Caco-2 (cell line): ENCODE data around the gene DEPDC1B. TPM values are rescaled to one million over a fixed set of nuclear protein-coding genes. Genes with fewer than 3 reads are reported as not detected.

Experiments
- BruUV-seq: library from RNA; stranded (reverse); fragments of 400-500 nt; replicated peaks from 2 replicates; lab custom pipeline; 2021; lab: Mats Ljungman, UMichigan
- CTCF ChIA-PET: fragments of 300-600 bp; sonication (Branson Sonifier 250); formaldehyde crosslinking; loops from one replicate; lab custom pipeline; 2022; ENCODE audit warnings: antibody characterized with exemption; lab: Charles Lee
- POLR2A ChIA-PET: fragments of 300-600 bp; sonication (Branson Sonifier 250); formaldehyde crosslinking; loops from one replicate; lab custom pipeline; 2022; ENCODE audit warnings: antibody characterized with exemption; lab: Charles Lee
- DNase-seq, 2 experiments: peaks; one replicate each; pipeline versions ENCODE4 v3.0.0 to v3.0.0-alpha.2; 2020 to 2022
- H3K27me3 ChIP-seq: replicated peaks from 2 replicates; pipeline ENCODE4 v1.6.0; 2011; ENCODE audit warnings: low read length; ENCODE audit not compliant: control insufficient read depth, insufficient read depth
- H3K36me3 ChIP-seq: 2 replicates; pipeline ENCODE4 v1.5.1; 2011; ENCODE audit warnings: low read length; ENCODE audit not compliant: control insufficient read depth, insufficient read depth
- H3K4me1 ChIP-seq: fragments of 250-450 bp; sonication (Bioruptor Pico); 2 replicates; pipeline ENCODE4 v1.5.1; 2020; ENCODE audit warnings: mild to moderate bottlenecking
- H3K4me3 ChIP-seq: 2 replicates; pipeline ENCODE4 v1.5.1; 2011; ENCODE audit warnings: low read depth, mild to moderate bottlenecking, control low read depth, low read length
- H3K9me3 ChIP-seq: fragments of 250-450 bp; sonication (Bioruptor Pico); 2 replicates; pipeline ENCODE4 v1.5.1; 2020; ENCODE audit warnings: mild to moderate bottlenecking, moderate library complexity
- H3K27ac Mint-ChIP-seq: one replicate; pipeline ENCODE4 v1.8.0; 2022; ENCODE audit warnings: mixed read lengths; ENCODE audit not compliant: unreplicated experiment
- H3K27me3 Mint-ChIP-seq: one replicate; pipeline ENCODE4 v1.8.0; 2022; ENCODE audit warnings: mixed read lengths; ENCODE audit not compliant: insufficient read depth, unreplicated experiment
- H3K36me3 Mint-ChIP-seq: one replicate; pipeline ENCODE4 v1.8.0; 2022; ENCODE audit warnings: mild to moderate bottlenecking, mixed read lengths; ENCODE audit not compliant: insufficient read depth, unreplicated experiment
- H3K4me1 Mint-ChIP-seq: one replicate; pipeline ENCODE4 v1.8.0; 2022; ENCODE audit warnings: low read depth, mixed read lengths; ENCODE audit not compliant: unreplicated experiment
- H3K4me3 Mint-ChIP-seq: one replicate; pipeline ENCODE4 v1.8.0; 2022; ENCODE audit warnings: mild to moderate bottlenecking, moderate library complexity, mixed read lengths; ENCODE audit not compliant: unreplicated experiment
- H3K9me3 Mint-ChIP-seq: one replicate; pipeline ENCODE4 v1.8.0; 2022; ENCODE audit warnings: mixed read lengths; ENCODE audit not compliant: unreplicated experiment
- intact Hi-C: fragments of 100-400 bp; cut with micrococcal nuclease; formaldehyde crosslinking; loops from one replicate; pipeline ENCODE4 v1.10.0; 2022; ENCODE audit not compliant: unreplicated experiment
- total RNA-seq: library from RNA; stranded (reverse); gene quantifications from 2 replicates; pipeline ENCODE4 v1.2.3, GENCODE V29; 2022
- TF ChIP-seq, protein P1 (sequence below), 2 experiments: fragments of 200-600 bp in 1 of 2; IDR thresholded peaks; 1 replicate in 1 of 2; 2 replicates in 1 of 2; pipeline versions ENCODE4 v1.5.1 to v1.8.0; 2011 to 2022; ENCODE audit warnings: antibody characterized with exemption in 1 of 2, control low read depth in 1 of 2, inconsistent platforms in 1 of 2, low read depth in 1 of 2, low read length in 1 of 2, mild to moderate bottlenecking in 1 of 2, moderate library complexity in 1 of 2; ENCODE audit not compliant: insufficient read depth in 1 of 2, severe bottlenecking in 1 of 2, unreplicated experiment in 1 of 2

DEPDC1B gene
- total RNA-seq, 1 experiment from 2014 or later = 44.9 TPM

DNA sequence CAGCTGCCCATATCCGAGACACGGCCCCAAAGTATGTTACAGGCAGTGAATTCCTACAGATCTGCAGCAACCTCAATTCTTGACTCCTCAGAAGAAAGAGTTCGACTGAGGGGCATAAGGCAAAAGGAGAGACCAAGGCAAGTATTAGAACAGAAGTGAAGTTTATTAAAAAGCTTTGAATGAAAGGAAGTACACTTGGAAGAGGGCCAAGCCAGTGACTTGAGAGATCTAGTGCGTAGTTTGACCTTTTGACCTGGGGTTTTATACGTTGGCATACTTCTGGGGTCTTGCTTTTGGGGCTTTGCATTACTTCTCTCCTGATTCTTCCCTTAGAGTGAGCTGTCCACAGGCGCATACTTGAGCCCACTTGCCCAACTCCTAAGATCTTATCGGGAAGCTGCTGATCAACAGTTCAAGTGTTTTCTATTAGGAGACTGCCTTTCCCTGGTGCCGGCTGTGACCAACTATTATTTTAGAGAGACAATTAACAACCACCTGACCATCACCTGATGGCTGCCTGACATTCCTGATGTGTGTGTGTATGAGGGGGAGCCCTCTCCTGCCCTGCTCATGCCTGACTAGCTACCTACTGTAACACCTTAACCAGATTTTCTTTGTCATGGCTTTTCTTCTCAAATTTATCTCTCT is 1.5 kb upstream of the DEPDC1B start:
- Histone ChIP-seq H3K4me3 (no peak overlapping the region), H3K4me1 (peaks cover 13% of the 10 kb centered on the region), H3K9me3 (no peaks in the 10 kb centered on the region), H3K27me3 (no peaks in the 10 kb centered on the region), H3K36me3 (no peaks in the 10 kb centered on the region)
- peaks cover 10% of the 10 kb centered on the region for H3K4me1 Mint-ChIP-seq
- peaks cover 19% of the 10 kb centered on the region for H3K36me3 Mint-ChIP-seq
- peak overlapping the region; percentile 6 for H3K4me3 Mint-ChIP-seq
- no peak for DNase-seq
- H3K27ac Mint-ChIP-seq = no peak overlapping the region
- intact Hi-C loops = no loop called here
- ChIA-PET CTCF (no interaction called here), POLR2A (no interaction called here)
- BruUV-seq = no TSS peak
- no peaks in the 10 kb centered on the region for H3K27me3 Mint-ChIP-seq
- no peaks in the 10 kb centered on the region for H3K9me3 Mint-ChIP-seq
- TF ChIP-seq, protein P1, sequence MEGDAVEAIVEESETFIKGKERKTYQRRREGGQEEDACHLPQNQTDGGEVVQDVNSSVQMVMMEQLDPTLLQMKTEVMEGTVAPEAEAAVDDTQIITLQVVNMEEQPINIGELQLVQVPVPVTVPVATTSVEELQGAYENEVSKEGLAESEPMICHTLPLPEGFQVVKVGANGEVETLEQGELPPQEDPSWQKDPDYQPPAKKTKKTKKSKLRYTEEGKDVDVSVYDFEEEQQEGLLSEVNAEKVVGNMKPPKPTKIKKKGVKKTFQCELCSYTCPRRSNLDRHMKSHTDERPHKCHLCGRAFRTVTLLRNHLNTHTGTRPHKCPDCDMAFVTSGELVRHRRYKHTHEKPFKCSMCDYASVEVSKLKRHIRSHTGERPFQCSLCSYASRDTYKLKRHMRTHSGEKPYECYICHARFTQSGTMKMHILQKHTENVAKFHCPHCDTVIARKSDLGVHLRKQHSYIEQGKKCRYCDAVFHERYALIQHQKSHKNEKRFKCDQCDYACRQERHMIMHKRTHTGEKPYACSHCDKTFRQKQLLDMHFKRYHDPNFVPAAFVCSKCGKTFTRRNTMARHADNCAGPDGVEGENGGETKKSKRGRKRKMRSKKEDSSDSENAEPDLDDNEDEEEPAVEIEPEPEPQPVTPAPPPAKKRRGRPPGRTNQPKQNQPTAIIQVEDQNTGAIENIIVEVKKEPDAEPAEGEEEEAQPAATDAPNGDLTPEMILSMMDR (IDR thresholded peaks at IDR 0.05; ENCODE audit: insufficient read depth in 1 of 2, low read depth in 1 of 2, low read length in 1 of 2, severe bottlenecking in 1 of 2, unreplicated experiment in 1 of 2) = no peak

DNA sequence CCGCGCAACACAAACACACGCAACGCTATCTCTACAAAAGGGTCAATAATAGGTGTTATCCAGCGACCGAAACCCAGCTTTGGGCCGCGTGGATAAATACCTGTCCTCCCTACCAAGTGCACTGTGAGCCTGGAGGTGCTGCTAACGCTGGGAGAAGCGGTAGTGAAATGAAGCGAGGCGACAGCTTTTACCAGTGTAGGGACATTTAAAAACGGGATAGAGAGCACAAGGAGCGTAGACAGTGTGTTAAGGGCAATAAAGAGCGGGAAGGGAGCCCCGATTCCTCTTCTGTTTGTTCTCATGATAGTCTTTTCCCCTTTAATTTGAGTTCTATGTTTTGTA is 421 bp upstream of the DEPDC1B start:
- ChIA-PET CTCF (interaction anchor here (0.8 to 2.7 kb wide), 8 partner anchors 10 to 144 kb away, joined by 3 to 47 read pairs (median 10); partner anchors contain the start of gene ELOVL7), POLR2A (interaction anchor here (0.8 to 2.4 kb wide), 7 partner anchors 13 to 278 kb away, joined by 3 to 33 read pairs (median 14); partner anchors contain the start of genes ELOVL7, ERCC8 and NDUFAF2)
- peak overlapping the region; percentile 72 for H3K4me3 ChIP-seq
- Mint-ChIP-seq H3K27me3 (no peaks in the 10 kb centered on the region), H3K4me3 (peak overlapping the region; percentile 74), H3K27ac (peak overlapping the region; percentile 90), H3K4me1 (peaks cover 10% of the 10 kb centered on the region), H3K36me3 (peaks cover 19% of the 10 kb centered on the region), H3K9me3 (no peaks in the 10 kb centered on the region)
- peaks cover 13% of the 10 kb centered on the region for H3K4me1 ChIP-seq
- H3K9me3 ChIP-seq = no peaks in the 10 kb centered on the region
- intact Hi-C loops = no loop called here
- TF ChIP-seq, protein P1 (IDR thresholded peaks at IDR 0.05; ENCODE audit: insufficient read depth in 1 of 2, low read depth in 1 of 2, low read length in 1 of 2, severe bottlenecking in 1 of 2, unreplicated experiment in 1 of 2) = no peak
- no peaks in the 10 kb centered on the region for H3K27me3 ChIP-seq
- no peak for DNase-seq
- BruUV-seq = TSS peak; percentile 91
- H3K36me3 ChIP-seq = no peaks in the 10 kb centered on the region

DNA sequence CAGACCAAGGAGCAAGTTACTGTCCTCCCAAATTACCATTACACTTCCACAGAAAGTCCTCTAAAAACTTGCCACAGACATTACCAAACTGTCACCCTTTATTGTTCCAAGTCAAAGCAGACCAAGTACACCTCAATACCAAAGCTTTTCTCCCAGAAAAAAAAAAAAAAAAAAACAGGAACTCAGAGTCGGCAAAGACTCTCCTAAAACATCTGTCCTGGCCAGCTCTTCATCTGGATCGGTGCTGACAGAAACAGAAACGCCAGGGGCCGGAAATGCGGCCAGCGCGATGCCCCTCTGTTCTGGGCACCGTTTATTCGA is 718 bp downstream of the DEPDC1B start:
- ChIA-PET POLR2A (interaction anchor here (0.6 to 2.4 kb wide), 12 partner anchors 11 to 763 kb away, joined by 3 to 33 read pairs (median 10); partner anchors contain the start of genes ELOVL7, ERCC8 and NDUFAF2), CTCF (interaction anchor here (1.1 to 2.7 kb wide), 7 partner anchors 11 to 246 kb away, joined by 4 to 47 read pairs (median 13); partner anchors contain the start of genes ELOVL7, ERCC8 and NDUFAF2)
- Histone ChIP-seq H3K9me3 (no peaks in the 10 kb centered on the region), H3K4me1 (peaks cover 13% of the 10 kb centered on the region), H3K36me3 (no peaks in the 10 kb centered on the region), H3K4me3 (peak overlapping the region; percentile 72), H3K27me3 (no peaks in the 10 kb centered on the region)
- Mint-ChIP-seq H3K27me3 (no peaks in the 10 kb centered on the region), H3K9me3 (no peaks in the 10 kb centered on the region), H3K36me3 (peaks cover 19% of the 10 kb centered on the region), H3K4me3 (peak overlapping the region; percentile 74), H3K4me1 (peaks cover 10% of the 10 kb centered on the region), H3K27ac (peak overlapping the region; percentile 90)
- TF ChIP-seq, protein P1 (IDR thresholded peaks at IDR 0.05; ENCODE audit: insufficient read depth in 1 of 2, low read depth in 1 of 2, low read length in 1 of 2, severe bottlenecking in 1 of 2, unreplicated experiment in 1 of 2) = no peak
- intact Hi-C loops = loop anchor here (1.0 kb wide), 3 partner anchors 11 to 27 kb away; no protein-coding TSS in a partner anchor
- BruUV-seq = no TSS peak
- DNase-seq = no peak
